HG03045 (cell line): ENCODE data around the gene CLDN4.

ENCODE experiments used
- ATAC-seq: cut with Tn5 transposase; IDR thresholded peaks from one replicate; pipeline ENCODE4 v1.9.1; 2021; ENCODE audit warnings: mild to moderate bottlenecking, moderate library complexity; ENCODE audit not compliant: unreplicated experiment

The CLDN4 gene

GRCh38 chr7:73871163-73872011 lies 40.6 kb downstream of the CLDN4 start:
- ATAC-seq, result no peak

- ATAC-seq, result no peak
These were observed 41.5 kb downstream of the CLDN4 start for GRCh38 chr7:73872056-73872908.

- ATAC-seq, result no peak
These were observed 45.6 kb downstream of the CLDN4 start for GRCh38 chr7:73876361-73876760.

- no peak for ATAC-seq
These were observed 46.2 kb downstream of the CLDN4 start for GRCh38 chr7:73876973-73877372.

GRCh38 chr7:73879977-73880681 lies 49.3 kb downstream of the CLDN4 start:
- ATAC-seq, result no peak

DNA sequence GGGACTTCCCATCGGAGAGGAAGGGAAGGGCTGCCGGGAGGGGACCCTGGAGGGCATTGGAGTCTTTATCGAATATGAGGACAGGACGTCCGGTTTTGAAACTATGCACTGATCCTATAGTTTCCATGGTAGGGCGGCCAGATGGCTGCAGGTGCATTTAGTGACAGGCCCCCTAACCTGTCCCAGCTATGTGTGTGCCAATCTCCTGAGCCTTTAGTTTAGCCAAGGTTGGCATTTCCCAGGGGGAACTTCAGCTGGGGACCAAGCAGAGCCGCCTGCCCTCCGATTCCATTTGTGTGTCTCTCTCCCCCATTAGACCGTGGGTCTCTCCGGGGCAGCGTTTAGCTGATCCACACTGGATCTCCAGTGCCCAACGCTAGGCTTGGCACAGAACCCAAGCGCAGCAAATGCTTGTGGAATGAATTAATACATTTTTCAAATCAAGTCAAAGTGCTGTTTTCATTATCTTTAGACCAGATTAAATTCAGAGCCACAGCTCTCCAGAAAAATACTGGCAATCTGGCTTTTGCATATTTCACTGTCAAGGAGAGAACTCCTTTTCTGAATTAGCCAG lies 50.0 kb downstream of the CLDN4 start:
- no peak for ATAC-seq

- ATAC-seq, result no peak
These were observed 50.7 kb downstream of the CLDN4 start for GRCh38 chr7:73881352-73882046.

- ATAC-seq, result no peak
These were observed 51.2 kb downstream of the CLDN4 start for GRCh38 chr7:73882047-73882402.
